Brain microvascular endothelial cell (primary cell): ENCODE results near the gene ZNHIT3.
A peak's percentile ranks its signal among the peaks of the same experiment; 100 is the strongest.

ENCODE experiments used
- DNase-seq: peaks from one replicate; pipeline ENCODE4 v3.0.0-alpha.2; 2020
- H3K27ac ChIP-seq: fragments of 250-450 bp; sonication (Bioruptor Pico); 2 replicates; pipeline ENCODE4 v1.5.1; 2020; ENCODE audit warnings: mild to moderate bottlenecking, moderate library complexity
- H3K27me3 ChIP-seq: fragments of 250-450 bp; sonication (Bioruptor Pico); replicated peaks from 2 replicates; pipeline ENCODE4 v1.5.1; 2020; ENCODE audit warnings: mild to moderate bottlenecking
- H3K36me3 ChIP-seq: fragments of 250-450 bp; sonication (Bioruptor Pico); replicated peaks from 2 replicates; pipeline ENCODE4 v1.5.1; 2020; ENCODE audit warnings: mild to moderate bottlenecking
- H3K4me3 ChIP-seq: 2 replicates; pipeline ENCODE4 v1.5.1; 2011; ENCODE audit warnings: low read depth, mild to moderate bottlenecking, control low read depth, low read length, moderate library complexity
- in situ Hi-C: cut with HindIII; loops from 2 replicates; pipeline ENCODE4 v1.10.0; 2017; ENCODE audit warnings: low sequenced_read_pairs, low pct_ligation_motif_present
- TF ChIP-seq, protein P1 (sequence below): IDR thresholded peaks from 2 replicates; pipeline ENCODE4 v1.5.1; 2011; ENCODE audit warnings: low read depth, mild to moderate bottlenecking, moderate library complexity, low read length, control low read depth, inconsistent platforms; ENCODE audit errors: missing control alignments

Gene ZNHIT3

GRCh38 chr17:36485027-36485426, 1.5 kb upstream of the ZNHIT3 start:
- no peak overlapping the region for H3K4me3 ChIP-seq
- peaks cover 6% of the 10 kb centered on the region for H3K27me3 ChIP-seq
- TF ChIP-seq, protein P1, sequence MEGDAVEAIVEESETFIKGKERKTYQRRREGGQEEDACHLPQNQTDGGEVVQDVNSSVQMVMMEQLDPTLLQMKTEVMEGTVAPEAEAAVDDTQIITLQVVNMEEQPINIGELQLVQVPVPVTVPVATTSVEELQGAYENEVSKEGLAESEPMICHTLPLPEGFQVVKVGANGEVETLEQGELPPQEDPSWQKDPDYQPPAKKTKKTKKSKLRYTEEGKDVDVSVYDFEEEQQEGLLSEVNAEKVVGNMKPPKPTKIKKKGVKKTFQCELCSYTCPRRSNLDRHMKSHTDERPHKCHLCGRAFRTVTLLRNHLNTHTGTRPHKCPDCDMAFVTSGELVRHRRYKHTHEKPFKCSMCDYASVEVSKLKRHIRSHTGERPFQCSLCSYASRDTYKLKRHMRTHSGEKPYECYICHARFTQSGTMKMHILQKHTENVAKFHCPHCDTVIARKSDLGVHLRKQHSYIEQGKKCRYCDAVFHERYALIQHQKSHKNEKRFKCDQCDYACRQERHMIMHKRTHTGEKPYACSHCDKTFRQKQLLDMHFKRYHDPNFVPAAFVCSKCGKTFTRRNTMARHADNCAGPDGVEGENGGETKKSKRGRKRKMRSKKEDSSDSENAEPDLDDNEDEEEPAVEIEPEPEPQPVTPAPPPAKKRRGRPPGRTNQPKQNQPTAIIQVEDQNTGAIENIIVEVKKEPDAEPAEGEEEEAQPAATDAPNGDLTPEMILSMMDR, result no peak
- H3K36me3 ChIP-seq, result no peaks in the 10 kb centered on the region
- DNase-seq, result no peak
- H3K27ac ChIP-seq, result no peak overlapping the region
- in situ Hi-C loops, result no loop called here

DNA sequence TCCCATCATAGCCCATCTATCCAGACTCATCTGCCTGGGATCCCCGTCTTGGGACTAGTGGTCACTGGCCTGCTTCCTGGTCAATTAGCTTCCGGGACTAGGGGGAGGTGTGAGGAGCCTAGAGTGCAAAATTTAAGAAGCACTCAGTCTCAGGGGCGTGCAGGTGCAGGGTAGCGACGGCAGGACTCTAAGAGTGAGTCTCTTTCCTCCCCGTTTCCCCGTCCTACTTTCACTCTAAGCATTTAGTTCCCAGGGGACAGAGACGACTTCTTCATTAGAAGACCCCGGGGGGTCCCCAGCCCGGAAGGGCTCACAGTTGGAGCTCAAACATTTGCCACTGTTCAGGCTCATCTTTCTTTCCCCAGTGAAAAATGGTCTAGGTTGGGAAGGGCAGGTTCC, 677 bp upstream of the ZNHIT3 start:
- TF ChIP-seq, protein P1, result no peak
- in situ Hi-C loops, result no loop called here
- no peaks in the 10 kb centered on the region for H3K36me3 ChIP-seq
- no peak for DNase-seq
- H3K4me3 ChIP-seq, result peak overlapping the region; percentile 79
- peaks cover 6% of the 10 kb centered on the region for H3K27me3 ChIP-seq
- no peak overlapping the region for H3K27ac ChIP-seq

GRCh38 chr17:36493956-36494355, 7.5 kb downstream of the ZNHIT3 start:
- no peak for DNase-seq
- TF ChIP-seq, protein P1, result no peak
- H3K27ac ChIP-seq, result no peak overlapping the region
- peaks cover 30% of the 10 kb centered on the region for H3K36me3 ChIP-seq
- no peaks in the 10 kb centered on the region for H3K27me3 ChIP-seq
- no peak overlapping the region for H3K4me3 ChIP-seq
- in situ Hi-C loops, result no loop called here

- Histone ChIP-seq H3K36me3 (peaks cover 30% of the 10 kb centered on the region), H3K27me3 (no peaks in the 10 kb centered on the region), H3K27ac (no peak overlapping the region), H3K4me3 (no peak overlapping the region)
- no peak for DNase-seq
- in situ Hi-C loops, result no loop called here
- TF ChIP-seq, protein P1, result no peak
These were observed 8.2 kb downstream of the ZNHIT3 start for GRCh38 chr17:36494674-36495073.

DNA sequence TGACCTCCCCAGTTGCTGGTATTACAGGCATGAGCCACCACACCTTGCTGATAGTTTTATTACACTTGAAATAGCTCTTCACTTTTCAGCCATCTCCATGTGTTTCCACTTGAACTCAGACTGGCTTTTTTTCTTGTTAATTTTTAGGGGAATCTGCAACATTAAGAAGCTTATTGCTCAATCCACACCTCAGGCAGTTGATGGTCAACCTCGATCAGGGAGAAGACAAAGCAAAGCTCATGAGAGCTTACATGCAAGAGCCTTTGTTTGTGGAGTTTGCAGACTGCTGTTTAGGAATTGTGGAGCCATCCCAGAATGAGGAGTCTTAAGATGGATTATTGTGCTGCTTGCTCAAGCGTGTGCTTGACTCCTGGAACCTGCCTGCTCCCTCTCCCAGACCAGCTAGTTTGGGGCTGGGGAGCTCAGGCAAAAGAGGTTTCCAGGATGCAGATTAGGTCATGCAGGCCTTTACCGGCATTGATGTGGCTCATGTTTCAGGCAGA, 8.6 kb downstream of the ZNHIT3 start:
- H3K36me3 ChIP-seq, result peaks cover 30% of the 10 kb centered on the region
- H3K27ac ChIP-seq, result no peak overlapping the region

More for the DNA sequence above, 8.6 kb downstream of the ZNHIT3 start:
- Histone ChIP-seq H3K4me3 (no peak overlapping the region), H3K27me3 (no peaks in the 10 kb centered on the region)
- in situ Hi-C loops, result no loop called here
- DNase-seq, result no peak
- TF ChIP-seq, protein P1, result no peak
